Liver (tissue), 9 donors: ENCODE data around the gene MAP3K10. TPM values are rescaled to one million over a fixed set of nuclear protein-coding genes. Genes with fewer than 3 reads are reported as not detected.

ENCODE experiments used
- DNase-seq: peaks from one replicate; pipeline ENCODE4 v3.0.0-alpha.2; 2017; ENCODE audit warnings: low spot score
- H3K27ac ChIP-seq, 2 donors: one replicate each; pipeline ENCODE4 v1.7.0; 2013; ENCODE audit warnings: inconsistent platforms in 2 of 2, low read length in 2 of 2, control low read depth in 1 of 2, low read depth in 1 of 2, mild to moderate bottlenecking in 1 of 2
- H3K27me3 ChIP-seq, 4 donors: one replicate each; pipeline versions ENCODE4 v1.6.1 to v1.7.0; 2013; ENCODE audit warnings: low read length in 3 of 4, inconsistent platforms in 1 of 4, mild to moderate bottlenecking in 1 of 4, moderate library complexity in 1 of 4; ENCODE audit not compliant: control insufficient read depth in 4 of 4, insufficient read depth in 4 of 4
- H3K36me3 ChIP-seq, 4 donors: one replicate each; pipeline versions ENCODE4 v1.6.1 to v1.7.0; 2013; ENCODE audit warnings: low read length in 3 of 4, mild to moderate bottlenecking in 3 of 4, low read depth in 1 of 4, moderate library complexity in 1 of 4; ENCODE audit not compliant: control insufficient read depth in 4 of 4, insufficient read depth in 3 of 4
- H3K4me1 ChIP-seq, 4 donors: one replicate each; pipeline versions ENCODE4 v1.6.1 to v1.7.0; 2013; ENCODE audit warnings: low read length in 3 of 4, mild to moderate bottlenecking in 3 of 4, moderate library complexity in 1 of 4; ENCODE audit not compliant: control insufficient read depth in 4 of 4, insufficient read depth in 4 of 4
- H3K4me3 ChIP-seq, 3 donors: one replicate each; pipeline versions ENCODE4 v1.6.1 to v1.7.0; 2013; ENCODE audit warnings: low read length in 3 of 3, control low read depth in 1 of 3, low read depth in 1 of 3, mild to moderate bottlenecking in 1 of 3
- H3K9ac ChIP-seq, 2 donors: one replicate each; pipeline ENCODE4 v1.7.0; 2013; ENCODE audit warnings: low read length in 2 of 2, mild to moderate bottlenecking in 2 of 2, moderate library complexity in 2 of 2, control low read depth in 1 of 2, low read depth in 1 of 2
- H3K9me3 ChIP-seq, 4 donors: one replicate each; pipeline versions ENCODE4 v1.6.1 to v1.7.0; 2013; ENCODE audit warnings: low read length in 3 of 4; ENCODE audit not compliant: control insufficient read depth in 4 of 4
- ATF3 ChIP-seq: IDR thresholded peaks from 2 replicates; pipeline ENCODE4 v1.6.1; 2016; ENCODE audit warnings: antibody characterized with exemption
- EGR1 ChIP-seq, 2 donors: IDR thresholded peaks; 2 replicates each; pipeline ENCODE4 v1.6.1; 2016 to 2018; ENCODE audit warnings: antibody characterized with exemption in 2 of 2, low read depth in 2 of 2
- GABPA ChIP-seq, 2 donors: IDR thresholded peaks in 1 of 2; conservative IDR thresholded peaks in 1 of 2; 2 replicates each; pipeline ENCODE4 v1.6.1; 2016; ENCODE audit warnings: antibody characterized with exemption in 2 of 2, mild to moderate bottlenecking in 1 of 2, moderate library complexity in 1 of 2
- HNF4A ChIP-seq, 2 donors: conservative IDR thresholded peaks; 2 replicates each; pipeline ENCODE4 v1.6.1; 2016; ENCODE audit warnings: antibody characterized with exemption in 2 of 2, mild to moderate bottlenecking in 2 of 2
- JUND ChIP-seq, 2 donors: IDR thresholded peaks; 2 replicates each; pipeline ENCODE4 v1.6.1; 2016; ENCODE audit warnings: antibody characterized with exemption in 2 of 2
- MAX ChIP-seq: IDR thresholded peaks from 2 replicates; pipeline ENCODE4 v1.6.1; 2016; ENCODE audit warnings: antibody characterized with exemption
- NR2F2 ChIP-seq: IDR thresholded peaks from 2 replicates; pipeline ENCODE4 v1.6.1; 2016; ENCODE audit warnings: antibody characterized with exemption
- RAD21 ChIP-seq, 2 donors: IDR thresholded peaks; 2 replicates each; pipeline ENCODE4 v1.6.1; 2016; ENCODE audit warnings: antibody characterized with exemption in 2 of 2, mild to moderate bottlenecking in 2 of 2
- REST ChIP-seq: IDR thresholded peaks from 2 replicates; pipeline ENCODE4 v1.6.1; 2016; ENCODE audit warnings: antibody characterized with exemption, mild to moderate bottlenecking
- RXRA ChIP-seq, 2 donors: IDR thresholded peaks; 2 replicates each; pipeline ENCODE4 v1.6.1; 2017 to 2018; ENCODE audit warnings: antibody characterized with exemption in 2 of 2, mild to moderate bottlenecking in 1 of 2
- SP1 ChIP-seq: IDR thresholded peaks from 2 replicates; pipeline ENCODE4 v1.6.1; 2018; ENCODE audit warnings: antibody characterized with exemption, mild to moderate bottlenecking
- TAF1 ChIP-seq: conservative IDR thresholded peaks from 2 replicates; pipeline ENCODE4 v1.6.1; 2016; ENCODE audit warnings: antibody characterized with exemption, mild to moderate bottlenecking
- YY1 ChIP-seq: IDR thresholded peaks from 2 replicates; pipeline ENCODE4 v1.6.1; 2016; ENCODE audit warnings: antibody characterized with exemption, mild to moderate bottlenecking
- ZBTB33 ChIP-seq: IDR thresholded peaks from 2 replicates; pipeline ENCODE4 v1.6.1; 2016; ENCODE audit warnings: antibody characterized with exemption
- WGBS: extraction: QIAGEN DNeasy Blood & Tissue Kit; methylation state at CpG from one replicate; pipeline ENCODE4 v1.1.7; 2013; 5-methylcytosine and 5-hydroxymethylcytosine counted together
- polyA plus RNA-seq, 2 donors: library from polyadenylated mRNA; stranded (reverse) in 1 of 2; unstranded in 1 of 2; fragments of 200-250 nt in 1 of 2; fragments of >200 nt in 1 of 2; fragmentation: Nextera tagmentation in 1 of 2; extraction: Ambion mirVana in 1 of 2; gene quantifications; one replicate each; pipeline versions ENCODE4 v1.2.1 to v1.2.3, GENCODE V29; 2013 to 2015
- total RNA-seq, 2 donors: library from RNA; depleted of rRNA; stranded (reverse); fragments of >200 nt; gene quantifications; one replicate each; pipeline ENCODE4 v1.2.3, GENCODE V29; 2014
- donor health status: healthy.
- donor health status: healthy.
- donor health status: healthy.
- donor health status: healthy.
- donor health status: healthy.

The MAP3K10 gene
- total and polyA plus RNA-seq, 4 donors, result 0.65 to 3.9 (median 2.1) TPM

- Histone ChIP-seq H3K4me1 (peaks cover 0 to 54% (median 29%) of the 10 kb centered on the region in 4 donors), H3K9me3 (no peaks in the 10 kb centered on the region), H3K4me3 (no peak overlapping the region), H3K9ac (no peak overlapping the region), H3K27ac (no peak overlapping the region), H3K27me3 (no peaks in the 10 kb centered on the region), H3K36me3 (peaks cover 0 to 14% (median 8%) of the 10 kb centered on the region in 4 donors)
- no peak for DNase-seq
- 96% methylated on average over 16 of the region's 16 CpGs for WGBS
- no peak for TF ChIP-seq JUND (IDR thresholded peaks at IDR 0.05)
- no peak for TF ChIP-seq RAD21 (IDR thresholded peaks at IDR 0.05)
- no peak for TF ChIP-seq EGR1 (IDR thresholded peaks at IDR 0.05; ENCODE audit: low read depth in 2 of 2)
These were observed 55.3 kb downstream of the MAP3K10 start for GRCh38 chr19:40246292-40247073.

GRCh38 chr19:40247178-40247577, 56.0 kb downstream of the MAP3K10 start:
- no peak overlapping the region for H3K9ac ChIP-seq
- H3K27me3 ChIP-seq, result no peaks in the 10 kb centered on the region
- no peaks in the 10 kb centered on the region for H3K9me3 ChIP-seq
- no peak for DNase-seq
- no peak overlapping the region for H3K4me3 ChIP-seq
- H3K4me1 ChIP-seq, result peaks cover 0 to 55% (median 29%) of the 10 kb centered on the region in 4 donors
- 98% methylated on average over 6 of the region's 6 CpGs for WGBS
- H3K27ac ChIP-seq, result no peak overlapping the region
- TF ChIP-seq SP1 (no peak), GABPA (IDR thresholded peaks at IDR 0.05 in 1 of 2, conservative IDR thresholded peaks at IDR 0.05 in 1 of 2) (no peak), RAD21 (IDR thresholded peaks at IDR 0.05) (no peak), YY1 (no peak), MAX (no peak), EGR1 (IDR thresholded peaks at IDR 0.05; ENCODE audit: low read depth in 2 of 2) (no peak), NR2F2 (no peak)
- H3K36me3 ChIP-seq, result peaks cover 0 to 11% (median 4%) of the 10 kb centered on the region in 4 donors

- Histone ChIP-seq H3K27me3 (no peaks in the 10 kb centered on the region), H3K4me1 (peaks cover 0 to 56% (median 28%) of the 10 kb centered on the region in 4 donors), H3K9ac (no peak overlapping the region), H3K36me3 (peaks cover 0 to 15% (median 3%) of the 10 kb centered on the region in 4 donors), H3K4me3 (no peak overlapping the region), H3K9me3 (no peaks in the 10 kb centered on the region), H3K27ac (no peak overlapping the region)
- DNase-seq, result no peak
- TF ChIP-seq RAD21 (IDR thresholded peaks at IDR 0.05), result no peak
- no peak for TF ChIP-seq ATF3
- no peak for TF ChIP-seq YY1
- no peak for TF ChIP-seq TAF1
- TF ChIP-seq ZBTB33, result no peak
- no peak for TF ChIP-seq REST
- TF ChIP-seq HNF4A (conservative IDR thresholded peaks at IDR 0.05), result no peak
- TF ChIP-seq SP1, result no peak
- no peak for TF ChIP-seq RXRA (IDR thresholded peaks at IDR 0.05)
- 75% methylated on average over 12 of the region's 12 CpGs for WGBS
These were observed 56.6 kb downstream of the MAP3K10 start for GRCh38 chr19:40247735-40248262.
